ENCODE data around the gene TEKT2.

- TF ChIP-seq CTCF (conservative IDR thresholded peaks at IDR 0.05; ENCODE audit: low read depth, low read length) (no peak), USF2 (IDR thresholded peaks at IDR 0.05; ENCODE audit: low read depth, low read length) (no peak), POLR2A (IDR thresholded peaks at IDR 0.05; ENCODE audit: low read depth, low read length) (no peak), RAD21 (IDR thresholded peaks at IDR 0.05; ENCODE audit: low read length) (no peak), RCOR1 (IDR thresholded peaks at IDR 0.05; ENCODE audit: insufficient replicate concordance, low read length) (no peak), MXI1 (IDR thresholded peaks at IDR 0.05; ENCODE audit: borderline replicate concordance, low read depth, low read length) (no peak), CHD1 (IDR thresholded peaks at IDR 0.05; ENCODE audit: low read depth, low read length) (no peak), SMC3 (IDR thresholded peaks at IDR 0.05; ENCODE audit: low read depth, low read length) (no peak)
Measured at GRCh38 chr1:36128126-36128904, 44.4 kb downstream of the TEKT2 start.

Data from IMR-90 (cell line).